DMS53 treated with DMSO at 0.1 percent for 48 hours (cell line): ENCODE data around the gene C10orf90.

Experiments
- DNase-seq: peaks from one replicate; lab custom pipeline; 2025; ENCODE audit not compliant: unreplicated experiment; lab: John Stamatoyannopoulos, UW

C10orf90 gene

GRCh38 chr10:126638542-126638941, 32.0 kb downstream of the C10orf90 start:
- no peak for DNase-seq

GRCh38 chr10:126637501-126637900, 33.0 kb downstream of the C10orf90 start:
- no peak for DNase-seq

GRCh38 chr10:126634911-126635310, 35.6 kb downstream of the C10orf90 start:
- no peak for DNase-seq

DNA sequence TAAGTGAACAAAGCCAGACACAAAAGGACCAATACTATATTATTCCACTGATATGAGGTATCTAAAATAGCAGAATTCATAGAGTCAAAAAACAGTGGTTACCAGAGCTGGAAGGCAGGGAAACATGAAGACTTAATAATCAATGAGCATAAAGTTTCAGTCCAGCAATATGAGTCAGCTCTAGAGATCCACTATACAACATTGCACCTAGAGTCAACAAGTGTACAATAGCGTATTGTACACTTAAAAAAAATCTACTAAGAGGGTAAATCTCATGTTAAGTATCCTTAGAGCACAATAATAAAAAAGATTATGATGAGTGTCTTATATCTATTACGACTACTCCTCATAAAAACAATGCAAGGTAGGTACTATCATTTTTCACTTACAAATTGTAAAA, 36.1 kb downstream of the C10orf90 start:
- DNase-seq: no peak

- DNase-seq: no peak
Observed at GRCh38 chr10:126632705-126633104, 37.8 kb downstream of the C10orf90 start.

DNA sequence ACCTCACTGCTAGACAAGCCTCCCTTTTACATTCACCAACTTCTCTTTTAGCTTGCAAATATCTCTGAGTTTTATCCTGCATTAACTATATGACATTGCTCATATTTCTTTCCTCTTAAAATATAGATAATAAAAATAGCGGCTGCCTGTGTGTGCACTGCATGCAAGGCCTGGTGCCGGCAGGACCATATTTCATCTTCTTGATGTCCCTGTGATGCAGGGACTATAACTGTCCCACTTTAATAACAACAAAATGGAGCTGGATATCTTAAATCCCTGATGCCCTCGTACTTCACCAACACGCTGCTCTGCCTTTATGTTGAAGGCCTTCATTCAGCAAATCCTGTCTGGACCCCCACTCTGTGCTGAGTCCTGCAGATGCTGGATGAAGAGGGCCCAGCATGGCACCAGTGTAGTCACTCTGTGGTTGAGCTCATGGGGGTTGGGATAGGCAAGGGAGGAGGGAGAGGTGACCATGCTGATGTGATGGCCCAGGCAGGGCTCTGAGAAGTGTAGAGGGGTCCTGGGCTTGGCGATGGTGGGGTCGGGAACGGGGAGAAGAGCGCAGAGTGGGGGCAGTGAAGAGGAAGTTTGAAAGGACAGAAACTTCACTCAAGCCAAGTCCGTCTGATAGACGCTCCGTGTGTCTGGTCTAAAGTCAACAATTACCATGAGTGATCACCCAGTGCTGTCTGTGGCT, 40.4 kb downstream of the C10orf90 start:
- no peak for DNase-seq

DNA sequence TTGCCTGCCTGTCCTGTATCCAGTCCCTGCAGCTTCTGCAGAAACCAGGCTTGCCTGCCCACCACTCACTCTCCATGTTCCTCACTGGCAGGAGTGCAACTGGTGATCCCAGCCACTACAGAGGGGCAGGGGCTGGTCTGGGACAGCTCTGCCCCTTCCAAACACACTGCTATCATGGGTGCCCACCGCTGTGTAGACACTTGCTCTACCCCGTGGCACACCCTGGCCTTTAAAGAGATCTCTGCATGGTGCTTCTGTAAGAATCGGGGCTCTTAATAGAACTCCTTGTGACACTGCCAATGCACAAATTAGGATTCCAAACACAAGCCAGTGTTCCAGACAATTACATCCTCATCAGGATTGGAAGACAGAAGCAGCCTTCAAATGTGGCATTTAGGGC, 41.7 kb downstream of the C10orf90 start:
- no peak for DNase-seq

DNA sequence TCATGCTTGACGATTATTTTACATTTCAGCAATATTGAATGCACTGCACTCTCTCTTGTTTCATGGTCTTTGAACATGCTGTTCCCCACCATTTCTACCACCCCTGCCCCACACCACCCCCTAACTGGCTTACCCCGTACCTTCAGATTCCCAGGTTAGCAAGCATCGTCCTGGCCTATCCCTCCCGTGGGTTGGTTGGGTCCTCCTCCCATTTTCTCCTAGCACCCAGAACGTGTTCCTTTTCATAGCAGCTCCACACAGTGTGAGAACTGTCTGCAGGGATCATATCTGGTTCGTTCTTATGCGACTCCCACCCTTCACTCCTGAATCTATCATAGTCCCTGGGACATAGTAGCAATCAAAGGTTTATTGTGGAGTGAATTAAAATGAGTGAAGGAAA, 48.6 kb downstream of the C10orf90 start:
- DNase-seq: no peak

GRCh38 chr10:126618466-126618865, 52.0 kb downstream of the C10orf90 start:
- DNase-seq: no peak

GRCh38 chr10:126617733-126618132, 52.8 kb downstream of the C10orf90 start:
- no peak for DNase-seq

GRCh38 chr10:126617208-126617607, 53.3 kb downstream of the C10orf90 start:
- no peak for DNase-seq

- no peak for DNase-seq
Observed at GRCh38 chr10:126616737-126617136, 53.8 kb downstream of the C10orf90 start.

DNA sequence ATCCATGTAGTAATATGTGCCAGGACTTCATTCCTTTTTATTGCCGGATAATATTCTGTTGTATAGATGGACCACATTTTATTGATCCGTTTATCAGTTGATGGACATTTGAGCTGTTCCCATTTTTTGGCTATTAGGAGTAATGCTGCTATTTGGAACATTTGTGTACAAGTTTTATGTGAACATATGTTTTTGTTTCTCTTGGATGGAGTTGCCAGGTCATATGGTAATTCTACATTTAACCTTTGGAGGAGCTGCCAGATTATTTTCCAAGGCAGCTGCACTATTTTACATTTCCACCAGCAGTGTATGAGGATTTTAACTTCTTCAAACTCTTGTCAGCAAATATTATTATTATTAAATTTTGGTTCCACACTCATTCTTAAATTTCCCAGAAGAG, 59.2 kb downstream of the C10orf90 start:
- DNase-seq: no peak

DNA sequence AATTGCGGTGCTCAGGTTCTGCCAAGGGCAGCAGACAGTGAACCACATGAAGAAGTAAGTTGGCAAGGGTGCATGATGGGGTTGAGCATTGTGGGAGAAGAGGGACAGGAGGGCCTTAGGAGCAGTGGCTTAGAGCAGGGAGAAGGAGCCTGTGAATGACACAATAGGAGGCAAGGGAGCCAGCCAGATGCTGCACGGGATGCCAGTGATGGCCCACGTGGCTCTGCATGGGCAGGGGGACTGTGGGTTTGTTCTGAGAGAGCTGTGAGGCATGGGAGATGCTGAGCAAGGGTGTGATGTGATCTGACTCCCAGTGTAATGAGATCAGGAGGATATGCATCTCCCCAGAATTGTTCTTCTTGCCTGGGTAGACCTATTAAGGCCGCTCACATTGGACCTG, 60.9 kb downstream of the C10orf90 start:
- DNase-seq: no peak

DNA sequence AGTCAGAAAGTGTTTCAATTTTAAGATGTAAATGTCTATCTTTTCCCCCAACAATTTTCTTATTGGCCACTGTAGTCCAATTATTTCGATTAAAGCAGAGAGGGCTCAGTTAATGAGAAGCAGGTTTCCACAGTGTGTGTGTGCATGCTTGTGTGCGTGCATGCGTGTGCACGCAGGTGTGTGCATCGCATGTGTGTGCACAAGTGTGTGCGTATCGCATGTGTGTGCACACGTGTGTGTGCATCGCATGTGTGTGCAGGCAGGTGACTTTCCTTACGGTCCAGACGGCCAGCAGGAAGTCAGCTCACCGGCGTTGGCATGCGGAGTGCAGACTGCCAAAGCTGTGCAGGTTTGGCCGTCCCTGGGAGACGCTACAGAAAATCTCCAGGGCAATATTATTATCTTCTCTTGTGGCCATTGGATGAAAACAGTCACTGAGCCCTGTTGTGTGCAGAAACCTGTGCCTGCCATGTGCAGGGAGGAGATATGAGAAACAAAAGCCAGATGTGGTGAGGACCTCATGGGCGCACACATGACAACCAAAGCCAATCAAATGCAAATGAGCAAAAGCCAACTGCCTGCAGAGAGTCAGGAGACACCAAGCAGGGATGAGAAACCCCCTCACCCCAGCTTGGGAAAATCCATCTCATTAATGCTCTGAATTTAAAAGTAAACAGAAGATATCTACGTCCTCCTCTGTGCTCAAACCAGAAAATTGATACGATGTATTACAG, 70.4 kb downstream of the C10orf90 start:
- DNase-seq: no peak

- peak; percentile 61 for DNase-seq
Observed at GRCh38 chr10:126598009-126598408, 72.5 kb downstream of the C10orf90 start.

DNA sequence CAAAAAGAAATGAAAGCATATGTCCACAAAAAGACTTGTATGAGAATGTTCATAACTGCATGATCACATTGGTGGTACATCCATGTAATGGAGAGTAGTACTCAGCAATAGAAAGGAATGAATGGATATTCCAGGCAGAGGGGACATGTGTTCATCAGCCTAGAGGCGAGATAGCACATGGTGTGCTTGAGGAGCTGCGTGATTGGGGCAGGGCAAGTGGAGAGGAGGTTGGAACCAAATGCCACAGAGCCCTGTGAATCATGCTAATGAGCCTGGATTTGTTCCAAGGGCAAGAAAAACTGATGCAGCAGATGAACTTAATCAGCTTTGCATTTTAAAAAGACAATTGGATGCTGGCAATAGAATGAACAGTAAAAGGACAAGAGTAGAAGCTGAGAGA, 73.3 kb downstream of the C10orf90 start:
- no peak for DNase-seq

DNA sequence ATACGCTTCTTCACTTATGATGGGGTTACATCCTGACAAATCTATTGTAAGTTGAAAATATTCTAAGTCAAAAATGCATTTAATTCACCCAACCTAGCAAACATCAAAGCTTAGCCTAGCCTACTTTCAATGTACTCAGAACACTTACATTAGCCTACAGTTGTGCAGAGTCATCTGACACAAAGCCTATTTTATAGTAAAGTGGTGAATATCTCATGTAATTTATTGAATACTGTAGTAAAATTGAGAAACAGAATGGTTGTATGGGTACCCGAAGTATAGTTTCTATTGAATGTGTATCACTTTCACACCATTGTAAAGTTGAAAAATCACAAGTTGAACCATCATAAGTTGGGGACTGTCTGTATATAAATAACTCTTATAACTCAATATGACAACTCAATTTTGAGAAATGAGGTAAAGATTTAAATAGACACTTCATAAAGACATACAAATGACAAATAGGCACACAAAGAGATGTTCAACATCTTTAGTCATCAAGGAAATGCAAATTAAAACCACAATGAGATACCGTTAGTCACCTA, 73.9 kb downstream of the C10orf90 start:
- DNase-seq: no peak

DNA sequence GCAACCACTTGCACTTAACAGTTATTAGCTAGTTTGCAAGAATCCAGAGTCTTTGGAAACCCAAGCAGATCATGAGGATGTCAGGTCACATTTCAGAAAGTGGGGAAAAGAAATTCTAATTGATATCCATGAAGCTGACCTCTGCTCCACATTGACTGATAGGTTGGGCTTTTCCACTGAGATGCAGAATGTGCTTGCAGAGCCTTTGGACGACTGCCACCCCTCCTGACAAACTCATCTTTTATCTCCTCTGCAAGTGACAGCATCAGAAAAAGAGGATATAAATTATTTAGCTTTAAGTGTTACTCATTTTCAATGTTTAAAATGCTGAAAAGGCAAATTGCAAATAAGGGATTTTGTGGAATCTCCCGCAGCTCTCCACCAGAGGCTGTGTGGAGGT, 75.3 kb downstream of the C10orf90 start:
- no peak for DNase-seq

DNA sequence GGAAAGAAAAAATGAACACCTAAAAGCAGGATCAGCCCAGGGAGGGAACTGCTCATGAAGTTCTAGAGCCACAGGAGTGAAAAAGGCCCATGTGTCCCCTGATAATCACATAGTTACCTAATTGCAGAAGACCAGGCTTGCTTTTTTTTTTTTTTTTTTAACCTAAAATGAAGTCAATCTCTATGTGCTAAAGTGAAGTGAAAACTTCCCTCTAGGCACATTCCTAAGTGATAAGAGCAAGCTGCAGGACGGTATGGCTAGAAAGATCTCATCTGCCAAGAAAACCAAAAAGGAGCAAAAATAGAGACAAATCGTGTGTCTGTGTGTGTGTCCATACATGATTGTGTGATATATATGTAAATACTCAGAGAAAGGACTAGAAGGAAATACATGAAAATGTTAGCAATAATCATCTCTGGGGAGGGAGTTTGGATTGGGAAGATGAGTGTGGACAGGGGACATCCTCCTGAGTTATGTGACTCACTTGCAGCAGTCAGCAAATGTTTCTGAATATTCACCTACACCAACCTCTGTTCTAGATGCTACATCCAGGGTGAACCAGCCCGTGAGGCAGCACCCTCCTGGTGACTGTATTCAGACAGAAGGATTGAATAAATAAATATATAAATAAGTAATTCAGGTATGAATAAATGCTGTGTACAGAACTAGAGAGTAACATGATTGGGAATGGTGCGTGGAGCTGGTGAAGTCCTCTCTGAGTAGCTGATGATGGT, 76.4 kb downstream of the C10orf90 start:
- DNase-seq: no peak

- no peak for DNase-seq
Observed at GRCh38 chr10:126592901-126593300, 77.6 kb downstream of the C10orf90 start.

DNA sequence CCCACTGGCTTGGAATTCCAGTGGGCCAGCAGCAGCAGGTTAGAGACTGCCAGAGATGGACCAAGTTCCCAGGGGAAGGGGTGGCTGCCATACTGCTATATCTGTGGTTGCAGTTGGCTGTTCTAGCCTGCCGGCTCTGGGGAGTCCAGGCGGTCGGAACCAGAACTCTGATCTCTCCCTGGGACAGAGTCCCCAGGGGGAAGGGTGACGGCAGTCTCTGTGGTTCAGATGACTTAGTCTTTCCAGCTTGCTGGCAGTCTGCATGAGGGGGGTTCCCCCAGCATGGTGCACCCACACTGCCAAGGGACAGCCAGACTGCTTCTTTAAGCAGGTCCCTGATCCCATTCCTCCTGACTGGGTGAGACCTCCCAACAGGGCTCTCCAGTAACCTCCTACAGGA, 82.5 kb downstream of the C10orf90 start:
- no peak for DNase-seq
